Activated CD4-positive, alpha-beta T cell treated with anti-CD3 and anti-CD28 coated beads for 36 hours (primary cell): Measurements from ENCODE around the gene PSMD3. TPM values are rescaled to one million over a fixed set of nuclear protein-coding genes. Genes with fewer than 3 reads are reported as not detected.

Source experiments
- ATAC-seq: fragments of 200-7000 bp; cut with Tn5 transposase; one replicate; pipeline ENCODE4 v1.10.0; 2021; ENCODE audit warnings: mild to moderate bottlenecking, moderate library complexity
- CTCF ChIA-PET: fragments of 350-600 bp; sonication (Branson Sonifier 250); formaldehyde crosslinking; loops from one replicate; lab custom pipeline; 2021; ENCODE audit warnings: antibody characterized with exemption; lab: Charles Lee
- POLR2A ChIA-PET: fragments of 350-600 bp; sonication (Branson Sonifier 250); formaldehyde crosslinking; loops from one replicate; lab custom pipeline; 2021; ENCODE audit warnings: antibody characterized with exemption, inconsistent platforms; lab: Charles Lee
- DNase-seq: peaks from one replicate; pipeline ENCODE4 v3.0.0-alpha.2; 2020
- H3K27ac Mint-ChIP-seq: one replicate; pipeline ENCODE4 v1.8.0; 2021; ENCODE audit warnings: mixed read lengths
- H3K27me3 Mint-ChIP-seq: one replicate; pipeline ENCODE4 v1.8.0; 2021; ENCODE audit warnings: mixed read lengths
- H3K36me3 Mint-ChIP-seq: one replicate; pipeline ENCODE4 v1.8.0; 2021; ENCODE audit warnings: low read depth, mixed read lengths
- H3K4me1 Mint-ChIP-seq: one replicate; pipeline ENCODE4 v1.8.0; 2021; ENCODE audit warnings: mixed read lengths
- H3K4me3 Mint-ChIP-seq: one replicate; pipeline ENCODE4 v1.8.0; 2021; ENCODE audit warnings: mild to moderate bottlenecking, moderate library complexity, mixed read lengths
- H3K9me3 Mint-ChIP-seq: one replicate; pipeline ENCODE4 v1.8.0; 2021; ENCODE audit warnings: low read depth, mixed read lengths
- intact Hi-C, 2 experiments: fragments of 100-400 bp; cut with DNase I in 1 of 2; cut with micrococcal nuclease in 1 of 2; formaldehyde crosslinking; loops; one replicate each; pipeline versions ENCODE4 v1.14.2 to v1.15.1; 2022 to 2024; cut with DNase I, micrococcal nuclease
- total RNA-seq, 2 experiments: library from RNA; stranded (reverse); gene quantifications; one replicate each; pipeline ENCODE4 v1.2.3, GENCODE V29; 2021

The PSMD3 gene
- total RNA-seq, 2 experiments from 2014 or later: 141 to 146 TPM

DNA sequence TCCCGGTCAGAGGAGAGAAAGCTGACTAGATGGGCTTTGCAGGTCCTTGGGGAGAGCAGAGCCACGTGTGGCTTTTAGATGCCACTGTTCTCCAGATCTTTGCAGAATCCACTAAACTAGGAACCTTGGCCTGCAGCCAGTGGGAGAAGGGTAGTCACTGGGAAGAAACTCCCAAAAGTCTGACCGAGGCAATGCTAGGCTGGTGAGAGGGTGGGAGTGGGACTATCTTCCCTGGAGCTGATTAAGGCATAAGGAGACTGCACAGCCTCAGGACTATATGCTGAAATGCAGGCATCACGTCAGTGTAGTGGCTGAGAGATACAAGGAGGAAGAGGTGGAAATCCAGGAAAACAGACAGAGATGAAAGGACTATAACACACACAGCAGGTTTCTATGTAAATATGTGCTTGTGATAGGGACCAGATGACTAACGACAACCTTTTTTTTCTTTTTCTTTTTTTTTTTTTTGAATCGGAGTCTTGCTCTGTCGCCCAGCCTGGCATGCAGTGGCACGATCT lies 20.0 kb upstream of the PSMD3 start:
- H3K27ac Mint-ChIP-seq: no peak overlapping the region
- H3K4me3 Mint-ChIP-seq: no peak overlapping the region
- POLR2A ChIA-PET: interaction anchor here (0.7 kb wide), 1 partner anchor 264 kb away, joined by 4 read pairs; no protein-coding TSS in a partner anchor
- peaks cover 24% of the 10 kb centered on the region for H3K4me1 Mint-ChIP-seq
- CTCF ChIA-PET: interaction anchor here (0.7 to 8.7 kb wide), 2 partner anchors 17 to 436 kb away, joined by 3 to 87 read pairs; partner anchors contain the start of gene PSMD3
- no peaks in the 10 kb centered on the region for H3K36me3 Mint-ChIP-seq
- no peaks in the 10 kb centered on the region for H3K9me3 Mint-ChIP-seq
- ATAC-seq (no peak), DNase-seq (no peak)
- intact Hi-C loops: no loop called here
- H3K27me3 Mint-ChIP-seq: peaks cover 2% of the 10 kb centered on the region

DNA sequence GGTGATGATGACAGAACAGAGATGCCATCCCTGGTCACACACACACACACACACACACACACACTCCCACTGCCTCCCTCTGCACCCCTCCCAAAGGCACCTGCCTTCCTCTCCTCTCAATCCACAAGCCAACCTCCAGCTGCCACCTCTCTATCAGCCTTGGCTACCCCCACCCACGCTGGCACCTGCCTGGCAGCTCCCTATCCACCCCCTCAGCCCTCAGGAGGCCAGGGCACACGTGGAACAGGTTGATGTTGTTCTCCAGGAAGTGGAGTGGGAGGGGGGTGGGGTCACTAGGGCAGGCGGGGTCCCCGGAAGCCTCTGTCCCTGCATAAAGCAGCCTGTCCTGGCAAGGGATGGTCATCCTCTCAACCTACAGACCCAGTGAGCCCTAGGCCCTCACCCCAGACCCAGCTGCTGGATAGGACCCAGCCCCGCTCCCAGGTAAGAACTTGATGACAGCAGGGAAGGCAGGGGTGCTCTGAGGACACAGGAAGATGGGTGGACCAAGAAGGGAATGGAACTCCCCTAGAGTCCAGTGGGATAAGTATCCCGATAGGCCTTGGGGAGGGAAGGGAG lies 17.9 kb upstream of the PSMD3 start, which contains the start of gene GSDMA:
Gene GSDMA, plus strand, starts transcription at position 363 of the 579 bp plus-strand sequence. CDS start 2,684 bp downstream, outside the sequence.
- Mint-ChIP-seq H3K27ac (peak within 1 kb of the TSS; percentile 61), H3K36me3 (no peaks in the 10 kb centered on the region), H3K9me3 (no peaks in the 10 kb centered on the region), H3K27me3 (peaks cover 2% of the 10 kb centered on the region), H3K4me3 (no peak within 1 kb of the TSS), H3K4me1 (peaks cover 24% of the 10 kb centered on the region)
- ChIA-PET CTCF (interaction anchor here (0.6 to 1.2 kb wide), 4 partner anchors 17 to 413 kb away, joined by 3 to 4 read pairs (median 3); no protein-coding TSS in a partner anchor), POLR2A (no interaction called here)
- DNase-seq (peak; percentile 34), ATAC-seq (no peak)
- intact Hi-C loops: no loop called here

DNA sequence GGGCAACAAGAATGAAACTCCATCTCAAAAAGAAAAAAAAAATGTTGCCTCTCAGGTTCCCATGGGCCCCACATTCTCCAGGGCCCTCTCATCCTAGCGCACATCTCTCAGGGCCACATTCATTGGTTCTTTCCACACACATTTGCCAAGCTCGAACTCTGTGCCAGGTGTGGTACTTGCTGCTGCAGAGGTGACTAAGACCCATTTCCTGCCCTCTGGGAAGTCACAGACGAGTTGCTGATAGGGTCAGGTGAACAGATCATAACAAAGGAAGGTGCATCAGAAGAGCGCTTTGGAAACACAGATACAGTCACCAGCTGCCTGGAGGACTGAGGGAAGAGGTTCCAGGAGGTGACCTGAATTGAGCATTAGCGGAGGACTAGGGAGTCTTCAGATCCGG lies 16.8 kb upstream of the PSMD3 start:
- peak; percentile 51 for DNase-seq
- H3K27ac Mint-ChIP-seq: peak overlapping the region; percentile 49

DNA sequence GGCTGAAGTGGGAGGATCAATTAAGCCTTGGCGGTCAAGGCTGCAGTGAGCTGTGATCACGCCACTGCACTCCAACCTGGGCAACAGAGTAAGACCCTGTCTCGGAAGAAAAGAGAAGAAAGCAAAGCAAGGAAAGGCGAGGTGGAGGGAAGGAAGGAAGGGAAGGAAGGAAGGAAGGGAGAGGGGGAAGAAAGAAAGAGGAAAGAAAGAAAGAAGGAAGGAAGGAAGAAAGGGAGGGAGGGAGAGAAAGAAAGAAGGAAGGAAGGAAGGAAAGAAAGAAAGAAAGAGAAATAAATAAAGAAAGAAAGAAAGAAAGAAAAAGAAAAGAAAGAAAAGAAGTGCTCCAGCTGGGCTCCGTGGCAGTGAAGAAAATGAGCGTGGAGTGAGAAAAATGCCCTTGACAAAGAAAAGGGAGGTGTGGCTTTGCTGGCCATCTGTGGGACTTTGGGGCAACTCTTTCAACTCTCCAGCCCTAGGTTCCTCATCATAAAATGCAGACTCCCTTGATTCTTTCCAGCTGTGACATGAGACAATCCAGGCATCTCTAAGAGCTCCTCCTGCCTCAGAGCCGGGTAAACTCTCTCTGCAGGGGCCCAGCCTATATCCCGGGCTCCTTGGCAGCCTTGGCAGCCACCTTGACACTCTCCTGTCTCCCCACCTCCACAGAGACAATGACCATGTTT lies 15.4 kb upstream of the PSMD3 start:
- intact Hi-C loops: no loop called here
- H3K4me3 Mint-ChIP-seq: no peak overlapping the region
- H3K9me3 Mint-ChIP-seq: no peaks in the 10 kb centered on the region
- DNase-seq (no peak), ATAC-seq (no peak)
- CTCF ChIA-PET: interaction anchor here (0.9 to 1.1 kb wide), 2 partner anchors 10 to 15 kb away, joined by 3 to 4 read pairs; partner anchors contain the start of gene PSMD3
- H3K27ac Mint-ChIP-seq: no peak overlapping the region
- no peaks in the 10 kb centered on the region for H3K36me3 Mint-ChIP-seq
- H3K27me3 Mint-ChIP-seq: peaks cover 6% of the 10 kb centered on the region
- peaks cover 18% of the 10 kb centered on the region for H3K4me1 Mint-ChIP-seq
- POLR2A ChIA-PET: no interaction called here

More for the DNA sequence above, 16.8 kb upstream of the PSMD3 start:
- Mint-ChIP-seq H3K9me3 (no peaks in the 10 kb centered on the region), H3K36me3 (no peaks in the 10 kb centered on the region), H3K27me3 (peaks cover 2% of the 10 kb centered on the region), H3K4me3 (no peak overlapping the region), H3K4me1 (peaks cover 23% of the 10 kb centered on the region)
- CTCF ChIA-PET: interaction anchor here (0.6 to 1.2 kb wide), 2 partner anchors 8 to 12 kb away, joined by 3 to 5 read pairs; no protein-coding TSS in a partner anchor
- POLR2A ChIA-PET: no interaction called here
- ATAC-seq: peak; percentile 71
- intact Hi-C loops: no loop called here

DNA sequence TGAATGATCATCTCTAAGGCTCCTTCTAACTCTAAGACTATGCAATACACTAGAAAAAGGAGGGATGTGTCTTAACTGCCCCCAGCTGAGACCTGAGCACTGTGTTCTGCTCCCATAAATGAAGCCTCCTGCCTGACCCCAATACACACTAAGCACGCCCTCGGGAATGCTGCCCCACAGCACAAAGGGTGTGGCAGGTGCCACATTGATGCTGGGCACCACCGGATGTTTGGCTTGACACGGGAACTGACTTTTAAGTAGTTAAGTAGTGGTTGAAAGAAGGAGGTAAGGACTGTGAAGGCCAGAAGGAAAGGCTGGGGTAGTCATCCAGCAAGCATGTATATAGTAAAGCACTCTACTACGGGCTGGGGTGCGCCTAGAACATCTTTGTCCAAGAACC lies 13.8 kb upstream of the PSMD3 start:
- POLR2A ChIA-PET: no interaction called here
- no peak overlapping the region for H3K27ac Mint-ChIP-seq
- ATAC-seq: no peak

DNA sequence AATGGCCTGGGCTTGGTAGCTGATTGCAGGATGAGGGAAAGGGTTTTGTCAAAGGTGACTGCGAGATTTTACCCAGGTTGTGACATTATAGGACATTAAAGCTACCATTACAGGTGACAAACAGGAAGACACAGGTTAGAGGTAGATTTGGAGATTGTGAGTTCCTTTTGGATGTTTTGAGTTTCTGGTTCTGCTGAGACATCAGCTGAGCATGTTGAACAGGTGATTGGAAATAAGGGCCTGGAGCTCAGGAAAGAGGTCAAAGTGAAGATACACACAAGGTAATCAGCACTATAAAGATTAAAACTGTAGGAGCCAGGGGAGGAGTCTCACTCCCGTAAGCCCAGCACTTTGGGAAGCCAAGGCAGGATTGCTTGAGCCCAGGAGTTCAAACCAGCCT lies 11.8 kb upstream of the PSMD3 start:
- ChIA-PET POLR2A (no interaction called here), CTCF (interaction anchor here (1.3 to 1.5 kb wide), 2 partner anchors 11 to 14 kb away, joined by 3 to 4 read pairs; no protein-coding TSS in a partner anchor)
- ATAC-seq (no peak), DNase-seq (no peak)
- no peak overlapping the region for H3K27ac Mint-ChIP-seq
- no peaks in the 10 kb centered on the region for H3K9me3 Mint-ChIP-seq
- no peak overlapping the region for H3K4me3 Mint-ChIP-seq
- H3K36me3 Mint-ChIP-seq: no peaks in the 10 kb centered on the region
- intact Hi-C loops: no loop called here
- H3K4me1 Mint-ChIP-seq: peaks cover 7% of the 10 kb centered on the region
- H3K27me3 Mint-ChIP-seq: peaks cover 13% of the 10 kb centered on the region

More for the DNA sequence above, 13.8 kb upstream of the PSMD3 start:
- no peaks in the 10 kb centered on the region for H3K36me3 Mint-ChIP-seq
- DNase-seq: no peak
- CTCF ChIA-PET: interaction anchor here (1.2 kb wide), 1 partner anchor 9 kb away, joined by 4 read pairs; no protein-coding TSS in a partner anchor
- H3K9me3 Mint-ChIP-seq: no peaks in the 10 kb centered on the region
- H3K4me1 Mint-ChIP-seq: peaks cover 18% of the 10 kb centered on the region
- H3K27me3 Mint-ChIP-seq: peaks cover 11% of the 10 kb centered on the region
- H3K4me3 Mint-ChIP-seq: no peak overlapping the region
- intact Hi-C loops: no loop called here

DNA sequence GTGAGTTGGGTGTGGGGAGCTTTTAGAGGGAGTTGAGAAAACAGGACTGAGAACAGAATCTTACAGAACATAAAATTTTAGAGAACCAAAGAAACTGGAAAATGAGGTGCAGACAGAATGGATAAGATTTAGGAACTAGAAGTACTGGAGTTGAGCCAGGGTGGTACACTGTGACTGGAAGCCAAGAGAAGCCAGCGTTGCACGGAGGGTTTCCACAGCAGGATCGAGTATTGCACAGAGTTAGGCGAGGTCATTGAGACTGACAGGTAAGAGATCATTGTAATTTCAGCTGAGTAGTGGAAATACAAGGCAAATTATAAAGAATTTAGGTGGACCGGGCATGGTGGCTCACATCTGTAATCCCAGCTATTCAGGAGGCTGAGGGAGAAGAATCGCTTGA lies 11.2 kb upstream of the PSMD3 start:
- CTCF ChIA-PET: interaction anchor here (0.9 to 1.3 kb wide), 2 partner anchors 11 to 14 kb away, joined by 3 to 4 read pairs; partner anchors contain the start of gene PSMD3
- H3K27me3 Mint-ChIP-seq: peaks cover 18% of the 10 kb centered on the region
- intact Hi-C loops: no loop called here
- DNase-seq (no peak), ATAC-seq (no peak)
- H3K9me3 Mint-ChIP-seq: no peaks in the 10 kb centered on the region
- POLR2A ChIA-PET: no interaction called here
- no peaks in the 10 kb centered on the region for H3K36me3 Mint-ChIP-seq
- H3K27ac Mint-ChIP-seq: no peak overlapping the region
- no peak overlapping the region for H3K4me3 Mint-ChIP-seq
- H3K4me1 Mint-ChIP-seq: peaks cover 3% of the 10 kb centered on the region

DNA sequence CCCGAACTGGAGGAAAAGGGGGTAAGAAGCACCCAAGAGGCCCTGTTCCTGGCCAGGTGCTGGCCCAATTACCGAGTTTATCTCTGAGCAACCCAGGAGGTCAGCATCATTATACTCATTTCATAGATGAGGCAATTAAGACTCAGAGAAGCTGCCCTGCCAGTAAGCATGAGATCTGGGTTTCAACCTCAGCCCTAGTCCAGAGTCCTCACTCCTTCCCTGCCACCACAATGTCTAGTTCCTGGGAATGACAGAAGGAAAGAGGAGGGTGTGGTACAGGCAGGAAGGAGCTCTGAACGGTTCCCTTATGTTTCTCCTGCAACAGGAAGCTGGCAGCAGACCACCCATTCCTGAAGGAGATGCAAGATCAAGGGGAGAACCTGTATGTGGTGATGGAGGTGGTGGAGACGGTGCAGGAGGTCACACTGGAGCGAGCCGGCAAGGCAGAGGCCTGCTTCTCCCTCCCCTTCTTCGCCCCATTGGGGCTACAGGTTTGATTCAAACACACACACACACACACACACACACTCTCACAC lies 10.4 kb upstream of the PSMD3 start:
- DNase-seq (no peak), ATAC-seq (no peak)
- Mint-ChIP-seq H3K27ac (no peak overlapping the region), H3K4me3 (no peak overlapping the region), H3K9me3 (no peaks in the 10 kb centered on the region), H3K36me3 (no peaks in the 10 kb centered on the region), H3K27me3 (peaks cover 18% of the 10 kb centered on the region), H3K4me1 (peaks cover 3% of the 10 kb centered on the region)
- ChIA-PET POLR2A (no interaction called here), CTCF (interaction anchor here (0.9 to 1.7 kb wide), 2 partner anchors 11 to 12 kb away, joined by 3 to 5 read pairs; partner anchors contain the start of gene PSMD3)
- intact Hi-C loops: no loop called here

DNA sequence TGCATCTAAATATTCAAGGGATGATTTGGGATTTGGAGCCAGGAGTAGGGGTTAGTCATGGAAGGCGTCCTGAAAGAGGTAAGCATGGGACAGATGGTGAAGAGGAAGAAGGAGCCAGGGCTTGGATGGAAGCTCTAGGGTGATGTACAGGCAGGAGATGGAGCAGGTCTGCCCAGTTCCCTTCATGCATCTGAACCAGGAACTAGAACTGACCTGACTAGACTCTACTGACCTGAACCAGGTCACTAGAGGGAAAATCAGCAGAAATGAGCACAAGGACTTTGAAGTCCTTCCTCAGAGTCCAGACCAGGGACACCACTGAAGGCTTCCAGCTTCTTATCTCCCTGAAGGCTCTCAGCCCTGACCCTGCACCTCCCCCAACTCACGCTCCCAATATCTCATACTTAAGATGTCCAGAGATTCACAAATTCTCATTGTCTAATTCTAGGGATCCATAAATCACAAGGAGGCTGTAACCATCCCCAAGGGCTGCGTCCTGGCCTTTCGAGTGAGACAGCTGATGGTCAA lies 9.5 kb upstream of the PSMD3 start:
- Mint-ChIP-seq H3K27me3 (peaks cover 18% of the 10 kb centered on the region), H3K27ac (no peak overlapping the region), H3K4me3 (no peak overlapping the region), H3K9me3 (no peaks in the 10 kb centered on the region), H3K4me1 (peaks cover 3% of the 10 kb centered on the region), H3K36me3 (no peaks in the 10 kb centered on the region)
- POLR2A ChIA-PET: no interaction called here
- DNase-seq (no peak), ATAC-seq (no peak)
- CTCF ChIA-PET: interaction anchor here (1.7 kb wide), 1 partner anchor 13 kb away, joined by 5 read pairs; no protein-coding TSS in a partner anchor
- intact Hi-C loops: no loop called here

DNA sequence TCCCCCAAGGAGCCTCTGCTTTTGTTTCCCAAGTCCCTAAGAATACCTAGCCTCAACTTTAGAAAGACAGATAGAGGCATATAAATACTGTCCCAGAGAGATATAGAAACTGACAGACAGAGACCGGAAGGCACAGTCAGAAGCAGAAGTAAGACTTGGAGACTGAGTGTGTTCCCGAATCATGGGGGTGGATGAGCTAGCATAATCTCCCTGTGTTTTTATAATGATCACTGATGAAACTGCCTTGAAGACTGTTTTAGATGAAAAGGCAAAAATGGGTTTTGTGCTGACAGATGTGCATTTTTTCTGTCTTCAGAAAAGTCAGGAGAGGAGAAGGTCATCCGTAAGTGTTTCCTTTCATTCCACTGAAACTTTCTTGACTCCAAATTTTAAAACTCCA lies 8.3 kb upstream of the PSMD3 start:
- ATAC-seq: no peak
- Mint-ChIP-seq H3K27ac (no peak overlapping the region), H3K4me1 (peaks cover 3% of the 10 kb centered on the region), H3K36me3 (no peaks in the 10 kb centered on the region), H3K27me3 (peaks cover 18% of the 10 kb centered on the region), H3K4me3 (no peak overlapping the region), H3K9me3 (no peaks in the 10 kb centered on the region)
- no peak for DNase-seq
- intact Hi-C loops: no loop called here
- ChIA-PET POLR2A (interaction anchor here (0.6 kb wide), 2 partner anchors 73 to 1880 kb away, joined by 7 to 8 read pairs; no protein-coding TSS in a partner anchor), CTCF (interaction anchor here (0.6 to 1.1 kb wide), 3 partner anchors 8 to 331 kb away, joined by 3 read pairs; partner anchors contain the start of gene PSMD3)

DNA sequence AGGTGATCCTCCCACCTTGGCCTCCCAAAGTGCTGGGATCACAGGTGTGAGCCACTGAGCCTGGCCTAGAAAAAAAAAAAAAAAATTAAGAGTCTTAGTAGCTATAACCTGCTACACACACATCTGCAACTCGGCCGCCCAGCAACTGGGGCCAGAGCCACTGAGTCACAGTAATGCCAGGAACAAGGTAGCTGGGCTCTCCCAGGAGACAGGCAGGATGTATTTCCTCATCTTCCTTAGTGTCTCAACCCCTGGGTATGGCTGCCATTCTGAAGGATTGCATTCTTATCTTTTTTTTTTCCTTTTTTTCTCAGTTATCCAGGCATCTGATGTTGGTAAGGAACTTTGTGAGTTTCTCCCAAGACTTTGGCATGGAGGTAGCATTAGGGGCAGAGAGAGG lies 7.1 kb upstream of the PSMD3 start:
- no peaks in the 10 kb centered on the region for H3K9me3 Mint-ChIP-seq
- CTCF ChIA-PET: interaction anchor here (0.7 kb wide), 1 partner anchor 10 kb away, joined by 3 read pairs; no protein-coding TSS in a partner anchor
- H3K27me3 Mint-ChIP-seq: peaks cover 18% of the 10 kb centered on the region
- H3K4me3 Mint-ChIP-seq: no peak overlapping the region
- no peaks in the 10 kb centered on the region for H3K36me3 Mint-ChIP-seq
- ATAC-seq (no peak), DNase-seq (no peak)
- H3K4me1 Mint-ChIP-seq: peaks cover 3% of the 10 kb centered on the region
- POLR2A ChIA-PET: no interaction called here
- H3K27ac Mint-ChIP-seq: no peak overlapping the region
- intact Hi-C loops: no loop called here
